HepG2 (cell line): ENCODE results near the gene JPH4. TPM values are rescaled to one million over a fixed set of nuclear protein-coding genes. Genes with fewer than 3 reads are reported as not detected.

ENCODE experiments used
- FOXP1 ChIP-seq, 2 experiments: fragments of 450-650 bp in 1 of 2; IDR thresholded peaks; 2 replicates each; pipeline ENCODE4 v1.6.1; 2017 to 2018; ENCODE audit warnings: antibody characterized with exemption in 1 of 2
- HHEX ChIP-seq: IDR thresholded peaks from 2 replicates; pipeline ENCODE4 v1.6.1; 2016; ENCODE audit warnings: control low read depth
- HNRNPLL ChIP-seq: fragments of 200-400 bp; formaldehyde crosslinking; IDR thresholded peaks from 2 replicates; pipeline ENCODE4 v1.6.1; 2017; ENCODE audit warnings: mild to moderate bottlenecking, low read depth, low read length; ENCODE audit not compliant: poor library complexity, severe bottlenecking
- IRX3 ChIP-seq: sonication (generic); formaldehyde crosslinking; IDR thresholded peaks from 2 replicates; pipeline ENCODE4 v1.8.1; 2023; ENCODE audit warnings: mild to moderate bottlenecking, low read depth, missing genetic modification reagents, borderline replicate concordance
- KDM3A ChIP-seq: IDR thresholded peaks from 2 replicates; pipeline ENCODE4 v1.6.1; 2018; ENCODE audit warnings: low read depth, missing compliant biosample characterization
- KDM6A ChIP-seq: IDR thresholded peaks from 2 replicates; pipeline ENCODE4 v1.6.1; 2016; ENCODE audit warnings: low read depth
- MED8 ChIP-seq: sonication (generic); formaldehyde crosslinking; IDR thresholded peaks from 2 replicates; pipeline ENCODE4 v1.8.1; 2023; ENCODE audit warnings: mild to moderate bottlenecking, missing genetic modification reagents; ENCODE audit not compliant: insufficient replicate concordance
- MYC ChIP-seq: sonication (generic); formaldehyde crosslinking; IDR thresholded peaks from 2 replicates; pipeline ENCODE4 v1.9.0; 2021; ENCODE audit warnings: missing genetic modification reagents, borderline replicate concordance
- NAIF1 ChIP-seq: sonication (generic); formaldehyde crosslinking; IDR thresholded peaks from 2 replicates; pipeline ENCODE4 v1.5.0; 2020; ENCODE audit warnings: mild to moderate bottlenecking, missing genetic modification reagents, borderline replicate concordance
- NFYB ChIP-seq: sonication (generic); formaldehyde crosslinking; IDR thresholded peaks from 2 replicates; pipeline ENCODE4 v1.4.0; 2020; ENCODE audit warnings: missing genetic modification reagents
- RCOR2 ChIP-seq: IDR thresholded peaks from 2 replicates; pipeline ENCODE4 v1.6.1; 2016; ENCODE audit warnings: missing biosample characterization, missing genetic modification reagents
- TBX2 ChIP-seq: sonication (generic); formaldehyde crosslinking; IDR thresholded peaks from 2 replicates; pipeline ENCODE4 v1.5.0; 2020; ENCODE audit warnings: missing genetic modification reagents, mild to moderate bottlenecking, borderline replicate concordance
- ZNF264 ChIP-seq: sonication (generic); formaldehyde crosslinking; IDR thresholded peaks from 2 replicates; pipeline ENCODE4 v1.4.0; 2020; ENCODE audit warnings: missing genetic modification reagents
- ZNF296 ChIP-seq: sonication (generic); formaldehyde crosslinking; conservative IDR thresholded peaks from 2 replicates; pipeline ENCODE4 v1.5.0; 2020; ENCODE audit warnings: mild to moderate bottlenecking, missing genetic modification reagents
- ZNF3 ChIP-seq: IDR thresholded peaks from 2 replicates; pipeline ENCODE4 v1.7.0; 2017; ENCODE audit warnings: inconsistent platforms
- ZNF30 ChIP-seq: sonication (generic); formaldehyde crosslinking; IDR thresholded peaks from 2 replicates; pipeline ENCODE4 v1.5.0; 2020; ENCODE audit warnings: mild to moderate bottlenecking, missing genetic modification reagents
- ZNF567 ChIP-seq: sonication (generic); formaldehyde crosslinking; IDR thresholded peaks from 2 replicates; pipeline ENCODE4 v1.8.1; 2023; ENCODE audit warnings: mild to moderate bottlenecking, missing genetic modification reagents, borderline replicate concordance
- ZNF605 ChIP-seq: sonication (generic); formaldehyde crosslinking; IDR thresholded peaks from 2 replicates; pipeline ENCODE4 v1.8.0; 2022; ENCODE audit warnings: mild to moderate bottlenecking, missing genetic modification reagents
- ZNF776 ChIP-seq: sonication (generic); formaldehyde crosslinking; IDR thresholded peaks from 2 replicates; pipeline ENCODE4 v1.4.0; 2020; ENCODE audit warnings: mild to moderate bottlenecking, missing genetic modification reagents
- ZSCAN20 ChIP-seq: sonication (generic); formaldehyde crosslinking; IDR thresholded peaks from 2 replicates; pipeline ENCODE4 v1.4.0; 2020; ENCODE audit warnings: missing genetic modification reagents, mild to moderate bottlenecking, borderline replicate concordance
- polyA plus RNA-seq, 8 experiments: library from polyadenylated mRNA; depleted of rRNA in 3 of 8; stranded (reverse) in 7 of 8; unstranded in 1 of 8; fragments of >200 nt; fragmentation: Illumina TruSeq in 4 of 8; extraction: Trizol in 4 of 8; gene quantifications; 2 replicates each; pipeline versions ENCODE4 v1.2.1 to v1.2.3, GENCODE V29; 2011 to 2016; ENCODE audit warnings: low read depth in 4 of 8, missing spikeins in 1 of 8, mixed read lengths in 1 of 8; ENCODE audit not compliant: insufficient read depth in 1 of 8
- total RNA-seq, 5 experiments: library from RNA; depleted of rRNA; stranded (reverse); fragments of >200 nt; fragmentation: Illumina TruSeq; extraction: Trizol; gene quantifications; 2 replicates each; pipeline ENCODE4 v1.2.3, GENCODE V29; 2016; ENCODE audit warnings: low read depth in 1 of 5
- TF ChIP-seq, protein P1 (sequence below): sonication (generic); formaldehyde crosslinking; IDR thresholded peaks from 2 replicates; pipeline ENCODE4 v1.8.0; 2022; ENCODE audit warnings: missing genetic modification reagents, low read depth, mild to moderate bottlenecking, borderline replicate concordance
- TF ChIP-seq, protein P2 (sequence below): sonication (generic); formaldehyde crosslinking; IDR thresholded peaks from 2 replicates; pipeline ENCODE4 v1.5.1; 2020; ENCODE audit warnings: missing genetic modification reagents, mild to moderate bottlenecking, borderline replicate concordance
- TF ChIP-seq, protein P3 (sequence below): sonication (generic); formaldehyde crosslinking; IDR thresholded peaks from 2 replicates; pipeline ENCODE4 v1.5.1; 2020; ENCODE audit warnings: mild to moderate bottlenecking, missing genetic modification reagents, moderate library complexity

Gene JPH4
- total and polyA plus RNA-seq, 2 of the 13 experiments (the other 11 are each of a cell fraction or from before 2014, with no cell fraction given) = 0.08 to 0.22 TPM

DNA sequence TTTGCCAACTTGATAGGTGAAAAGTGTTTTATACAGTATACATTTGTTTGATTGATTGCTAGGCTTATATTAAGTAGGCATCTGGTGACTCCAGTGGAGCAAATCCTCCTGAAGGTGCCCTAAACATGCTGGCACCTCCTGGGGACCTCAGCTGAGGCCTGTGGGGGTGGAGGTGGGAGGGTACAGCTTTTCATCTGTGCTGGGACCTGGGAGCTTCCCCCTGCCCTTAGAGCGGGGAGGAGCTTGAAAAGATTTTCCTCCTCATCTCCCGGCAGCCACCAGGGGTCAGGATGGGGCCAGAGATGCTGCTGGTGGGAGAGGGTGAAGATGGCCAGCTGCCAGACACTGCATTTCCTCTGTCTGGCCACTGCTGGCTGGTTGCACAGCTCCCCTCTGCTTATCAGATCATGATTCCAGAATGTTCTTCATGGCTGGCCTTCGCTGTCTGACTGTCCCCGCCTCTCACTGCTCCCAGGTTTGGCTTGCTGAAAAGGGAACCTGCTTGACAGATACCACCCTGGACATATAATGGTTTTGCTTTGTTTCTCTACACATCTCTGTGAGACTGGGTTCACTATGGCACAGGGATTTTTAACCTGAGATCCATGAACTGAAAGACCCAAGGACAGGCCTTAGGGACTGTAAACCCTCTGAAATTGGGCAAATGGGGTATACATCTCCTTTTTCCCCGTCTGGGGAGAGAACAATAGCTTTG lies 10.5 kb upstream of the JPH4 start (continued):
- TF ChIP-seq ZNF264 (peak; percentile 87), ZNF296 (no peak), MYC (peak; percentile 66; the same call in 1 of the 2 replicates), NFYB (peak; percentile 48; the same call in 1 of the 2 replicates), ZSCAN20 (CRISPR knock-in tag) (no peak), HNRNPLL (no peak), NAIF1 (no peak), KDM6A (CRISPR knock-in tag) (0 out of 2 replicates have a peak, but pooled peaks have one; percentile 11), KDM3A (CRISPR knock-in tag) (peak; percentile 99), ZNF3 (CRISPR knock-in tag) (no peak), ZNF30 (0 out of 2 replicates have a peak, but pooled peaks have one; percentile 77), TBX2 (CRISPR knock-in tag) (peak; percentile 88), ZNF605 (CRISPR knock-in tag) (peak; percentile 92), HHEX (CRISPR knock-in tag) (peak; percentile 30), ZNF776 (peak; percentile 84), ZNF567 (CRISPR knock-in tag) (peak; percentile 90; the same call in 1 of the 2 replicates), IRX3 (peak; percentile 85; the same call in 1 of the 2 replicates), MED8 (CRISPR knock-in tag) (peak; percentile 69), FOXP1 (IDR thresholded peaks at IDR 0.05) (no peak), FOXP1 (CRISPR knock-in tag; IDR thresholded peaks at IDR 0.05) (peak; percentile 50; the same call in 1 of the 2 replicates), RCOR2 (peak; percentile 92)
- TF ChIP-seq, protein P1, sequence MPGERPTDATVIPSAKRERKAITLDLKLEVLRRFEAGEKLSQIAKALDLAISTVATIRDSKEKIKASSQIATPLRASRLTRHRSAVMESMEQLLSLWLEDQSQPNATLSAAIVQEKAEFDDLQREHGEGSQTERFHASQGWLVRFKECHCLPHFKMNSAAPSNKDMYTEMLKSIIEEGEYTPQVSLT = no peak
- TF ChIP-seq, protein P2, sequence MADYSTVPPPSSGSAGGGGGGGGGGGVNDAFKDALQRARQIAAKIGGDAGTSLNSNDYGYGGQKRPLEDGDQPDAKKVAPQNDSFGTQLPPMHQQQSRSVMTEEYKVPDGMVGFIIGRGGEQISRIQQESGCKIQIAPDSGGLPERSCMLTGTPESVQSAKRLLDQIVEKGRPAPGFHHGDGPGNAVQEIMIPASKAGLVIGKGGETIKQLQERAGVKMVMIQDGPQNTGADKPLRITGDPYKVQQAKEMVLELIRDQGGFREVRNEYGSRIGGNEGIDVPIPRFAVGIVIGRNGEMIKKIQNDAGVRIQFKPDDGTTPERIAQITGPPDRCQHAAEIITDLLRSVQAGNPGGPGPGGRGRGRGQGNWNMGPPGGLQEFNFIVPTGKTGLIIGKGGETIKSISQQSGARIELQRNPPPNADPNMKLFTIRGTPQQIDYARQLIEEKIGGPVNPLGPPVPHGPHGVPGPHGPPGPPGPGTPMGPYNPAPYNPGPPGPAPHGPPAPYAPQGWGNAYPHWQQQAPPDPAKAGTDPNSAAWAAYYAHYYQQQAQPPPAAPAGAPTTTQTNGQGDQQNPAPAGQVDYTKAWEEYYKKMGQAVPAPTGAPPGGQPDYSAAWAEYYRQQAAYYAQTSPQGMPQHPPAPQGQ (CRISPR knock-in tag) = no peak
- TF ChIP-seq, protein P3, sequence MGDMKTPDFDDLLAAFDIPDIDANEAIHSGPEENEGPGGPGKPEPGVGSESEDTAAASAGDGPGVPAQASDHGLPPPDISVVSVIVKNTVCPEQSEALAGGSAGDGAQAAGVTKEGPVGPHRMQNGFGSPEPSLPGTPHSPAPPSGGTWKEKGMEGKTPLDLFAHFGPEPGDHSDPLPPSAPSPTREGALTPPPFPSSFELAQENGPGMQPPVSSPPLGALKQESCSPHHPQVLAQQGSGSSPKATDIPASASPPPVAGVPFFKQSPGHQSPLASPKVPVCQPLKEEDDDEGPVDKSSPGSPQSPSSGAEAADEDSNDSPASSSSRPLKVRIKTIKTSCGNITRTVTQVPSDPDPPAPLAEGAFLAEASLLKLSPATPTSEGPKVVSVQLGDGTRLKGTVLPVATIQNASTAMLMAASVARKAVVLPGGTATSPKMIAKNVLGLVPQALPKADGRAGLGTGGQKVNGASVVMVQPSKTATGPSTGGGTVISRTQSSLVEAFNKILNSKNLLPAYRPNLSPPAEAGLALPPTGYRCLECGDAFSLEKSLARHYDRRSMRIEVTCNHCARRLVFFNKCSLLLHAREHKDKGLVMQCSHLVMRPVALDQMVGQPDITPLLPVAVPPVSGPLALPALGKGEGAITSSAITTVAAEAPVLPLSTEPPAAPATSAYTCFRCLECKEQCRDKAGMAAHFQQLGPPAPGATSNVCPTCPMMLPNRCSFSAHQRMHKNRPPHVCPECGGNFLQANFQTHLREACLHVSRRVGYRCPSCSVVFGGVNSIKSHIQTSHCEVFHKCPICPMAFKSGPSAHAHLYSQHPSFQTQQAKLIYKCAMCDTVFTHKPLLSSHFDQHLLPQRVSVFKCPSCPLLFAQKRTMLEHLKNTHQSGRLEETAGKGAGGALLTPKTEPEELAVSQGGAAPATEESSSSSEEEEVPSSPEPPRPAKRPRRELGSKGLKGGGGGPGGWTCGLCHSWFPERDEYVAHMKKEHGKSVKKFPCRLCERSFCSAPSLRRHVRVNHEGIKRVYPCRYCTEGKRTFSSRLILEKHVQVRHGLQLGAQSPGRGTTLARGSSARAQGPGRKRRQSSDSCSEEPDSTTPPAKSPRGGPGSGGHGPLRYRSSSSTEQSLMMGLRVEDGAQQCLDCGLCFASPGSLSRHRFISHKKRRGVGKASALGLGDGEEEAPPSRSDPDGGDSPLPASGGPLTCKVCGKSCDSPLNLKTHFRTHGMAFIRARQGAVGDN (CRISPR knock-in tag) = peak; percentile 100
